ENCODE results near the gene ABHD5. TPM values are rescaled to one million over a fixed set of nuclear protein-coding genes. Genes with fewer than 3 reads are reported as not detected.

ABHD5 gene
- total RNA-seq, 1 donor from 2014 or later = 49.0 TPM

- DNase-seq = no peak
These were observed 32.5 kb downstream of the ABHD5 start for GRCh38 chr3:43723121-43723734.

GRCh38 chr3:43726521-43726920 is 35.8 kb downstream of the ABHD5 start:
- no peak for DNase-seq

GRCh38 chr3:43727930-43728329 is 37.2 kb downstream of the ABHD5 start:
- no peak for DNase-seq

- no peak for DNase-seq
These were observed 37.7 kb downstream of the ABHD5 start for GRCh38 chr3:43728476-43728875.

- no peak for DNase-seq
These were observed 38.2 kb downstream of the ABHD5 start for GRCh38 chr3:43728947-43729346.

- no peak for DNase-seq
These were observed 39.1 kb downstream of the ABHD5 start for GRCh38 chr3:43729707-43730414.

DNA sequence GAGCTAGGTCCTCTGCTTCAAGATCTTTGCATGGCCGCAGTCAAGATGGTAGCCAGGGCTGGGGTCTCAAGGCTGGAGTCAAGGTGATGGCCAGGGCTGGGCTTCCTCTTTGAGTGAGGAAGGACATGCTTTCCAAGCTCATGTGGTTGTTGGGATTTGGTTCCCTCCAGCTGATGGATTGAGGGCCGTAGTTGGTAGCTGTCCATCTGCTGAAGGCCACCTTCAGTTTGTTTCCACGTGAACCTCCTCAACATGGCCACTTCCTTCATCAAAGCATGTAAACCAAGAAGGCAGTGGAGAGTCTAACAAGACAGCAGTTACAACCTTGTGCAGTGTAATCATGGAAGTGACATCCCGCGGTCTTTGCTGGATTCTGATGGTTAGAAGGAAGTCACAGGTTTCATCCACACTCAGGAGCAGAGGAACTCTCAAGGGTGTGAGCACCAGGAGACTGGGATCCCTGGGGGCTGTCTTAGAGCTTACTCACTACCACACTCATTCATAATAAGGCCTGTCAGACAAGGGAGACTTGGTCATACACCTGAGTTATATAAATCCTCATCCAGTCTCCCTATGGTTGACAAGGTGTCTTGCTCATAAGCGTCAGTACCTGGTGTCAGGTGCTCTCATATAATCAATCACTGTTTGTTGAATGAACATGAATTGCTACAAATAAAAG is 42.1 kb downstream of the ABHD5 start:
- DNase-seq = no peak

- peak; percentile 17 for DNase-seq
These were observed 43.0 kb downstream of the ABHD5 start for GRCh38 chr3:43733459-43734384.

DNA sequence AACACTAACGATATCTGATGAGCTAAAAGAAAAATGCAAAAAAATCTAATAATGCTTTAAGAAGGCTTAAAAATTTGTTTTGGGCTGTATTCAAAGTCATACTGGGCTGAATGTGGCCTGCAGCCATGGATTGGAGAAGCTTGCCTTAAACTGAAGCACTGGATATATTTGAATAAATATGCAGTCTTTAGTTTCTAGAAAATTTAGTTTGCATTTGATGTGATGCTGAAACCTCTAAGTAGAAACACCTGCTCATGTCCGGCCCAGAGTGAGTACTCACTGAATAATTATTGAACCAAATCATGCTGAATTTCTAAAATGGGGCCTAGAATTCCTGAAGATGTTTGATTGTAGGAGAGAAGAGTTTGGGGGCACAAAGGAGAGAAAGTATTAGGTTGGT is 43.9 kb downstream of the ABHD5 start:
- no peak for DNase-seq

- no peak for DNase-seq
These were observed 44.9 kb downstream of the ABHD5 start for GRCh38 chr3:43735618-43736017.

DNA sequence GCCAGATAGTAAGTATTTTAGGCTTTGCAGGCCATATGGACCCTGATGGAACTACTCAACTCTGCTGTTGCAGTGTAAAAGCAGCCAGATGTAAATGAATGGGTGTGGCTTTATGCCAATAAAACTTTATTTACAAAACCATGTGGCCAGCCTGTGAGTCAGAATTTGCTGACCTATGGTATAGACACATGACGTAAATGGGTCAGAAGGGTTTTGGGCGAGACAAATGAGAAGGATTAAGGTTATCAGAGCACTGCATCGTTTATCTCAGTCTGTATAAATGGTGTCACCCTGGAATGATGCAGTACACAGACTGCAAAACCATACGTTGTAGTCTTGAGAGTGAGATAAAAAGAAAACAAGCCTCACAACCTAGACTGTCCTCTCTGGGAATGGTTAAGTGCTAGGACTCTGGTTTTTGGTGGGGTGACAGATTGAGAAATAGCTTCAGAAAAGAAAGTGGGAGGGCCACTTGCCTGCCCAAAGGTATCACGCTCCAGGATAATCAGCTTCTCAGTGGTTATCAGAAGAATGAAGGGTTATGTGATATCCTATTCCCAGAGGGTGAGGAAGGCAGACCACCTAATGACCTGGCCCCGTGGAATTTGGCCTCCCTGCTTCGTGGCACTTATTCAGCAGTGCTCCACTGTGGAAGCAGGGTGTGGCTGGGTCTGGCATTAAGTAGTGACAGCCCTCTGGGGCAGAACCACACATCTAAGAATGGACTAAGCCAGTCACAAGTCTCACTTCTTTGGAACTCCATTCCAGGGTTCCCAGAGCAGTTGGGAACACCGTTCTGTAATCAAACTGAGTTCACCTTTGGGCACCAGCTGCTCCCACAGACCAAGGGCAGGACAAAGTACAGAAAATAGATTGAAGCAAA is 46.1 kb downstream of the ABHD5 start:
- DNase-seq = no peak

DNA sequence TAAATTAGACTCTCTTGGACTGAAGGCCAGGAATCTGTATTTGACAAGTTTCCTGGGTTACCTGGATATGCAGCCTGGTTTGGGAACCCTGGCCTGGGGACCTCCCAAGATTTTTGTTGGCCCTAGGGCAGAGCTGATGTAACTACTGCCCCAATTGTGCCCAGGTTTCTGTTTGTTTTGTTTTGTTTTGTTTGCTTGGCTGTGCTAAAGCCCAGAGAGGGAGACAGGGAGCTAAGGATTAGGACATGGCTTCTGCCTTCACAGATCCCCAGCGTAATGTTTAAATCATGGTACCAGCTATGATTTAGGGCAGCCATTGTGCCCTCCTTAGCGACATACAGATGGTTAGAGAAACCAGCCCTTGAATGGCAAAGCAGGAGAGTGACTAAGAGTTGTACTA is 47.6 kb downstream of the ABHD5 start:
- no peak for DNase-seq

DNA sequence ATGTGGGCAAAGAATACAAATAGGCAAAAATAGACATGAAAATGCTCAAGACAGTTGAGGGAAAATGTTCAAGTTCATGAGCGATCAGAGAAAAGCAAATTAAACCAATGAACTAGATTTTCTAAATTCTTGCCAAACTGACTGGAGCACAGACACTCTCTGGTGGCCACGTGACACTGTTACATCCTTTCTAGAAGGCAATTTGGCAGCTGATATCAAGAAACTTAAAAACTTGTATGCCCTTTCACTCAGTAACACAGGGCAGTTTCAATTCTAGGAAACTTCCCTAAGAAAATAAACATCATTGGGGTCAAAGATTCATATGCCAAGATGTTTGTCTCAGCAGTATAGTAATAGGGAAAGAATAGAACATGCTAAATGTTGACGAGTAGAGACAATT is 52.2 kb downstream of the ABHD5 start:
- DNase-seq = no peak

GRCh38 chr3:43747641-43748040 is 56.9 kb downstream of the ABHD5 start:
- DNase-seq = no peak

- no peak for DNase-seq
These were observed 57.4 kb downstream of the ABHD5 start for GRCh38 chr3:43748179-43748578.

GRCh38 chr3:43748645-43749044 is 57.9 kb downstream of the ABHD5 start:
- no peak for DNase-seq

GRCh38 chr3:43752905-43753304 is 62.2 kb downstream of the ABHD5 start:
- no peak for DNase-seq

- DNase-seq = no peak
These were observed 63.3 kb downstream of the ABHD5 start for GRCh38 chr3:43753741-43754715.

DNA sequence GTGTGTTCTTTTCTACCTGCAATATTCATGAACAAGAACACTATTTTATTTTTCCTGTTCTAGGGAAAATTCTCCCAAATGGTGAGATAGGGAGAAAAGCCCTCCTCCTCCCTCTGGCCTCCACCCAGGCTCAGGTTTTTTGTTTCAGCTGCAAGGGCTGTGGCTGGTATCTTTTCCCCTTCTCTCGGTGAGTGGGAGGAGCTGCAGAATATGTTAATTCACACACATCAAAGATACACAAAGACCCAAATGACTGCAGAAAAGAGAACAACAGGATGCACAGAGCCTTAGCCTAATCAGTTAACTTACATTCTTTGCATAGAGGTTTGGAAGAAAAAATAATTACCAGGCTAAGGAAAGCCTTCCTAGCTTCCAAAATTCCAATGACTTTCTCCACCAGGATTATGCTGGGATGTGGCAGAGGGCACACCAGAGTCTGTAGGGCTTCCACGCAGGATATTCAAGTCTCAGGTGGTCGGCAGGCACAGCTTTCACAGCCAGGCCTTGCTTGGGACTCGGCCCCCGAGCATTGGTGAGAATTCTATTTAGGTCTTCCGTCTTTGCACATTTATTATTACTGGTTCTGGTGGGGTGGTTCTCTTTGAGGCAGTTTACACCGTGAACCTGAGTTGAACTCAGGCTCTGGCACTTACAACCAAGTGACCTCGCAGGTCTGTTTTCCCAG is 64.9 kb downstream of the ABHD5 start:
- no peak for DNase-seq

All from skin of body (tissue), 2 donors.